ENCODE measurements around the gene SCUBE2. TPM values are rescaled to one million over a fixed set of nuclear protein-coding genes. Genes with fewer than 3 reads are reported as not detected.

The SCUBE2 gene
- total RNA-seq, 2 experiments from 2014 or later: not detected

DNA sequence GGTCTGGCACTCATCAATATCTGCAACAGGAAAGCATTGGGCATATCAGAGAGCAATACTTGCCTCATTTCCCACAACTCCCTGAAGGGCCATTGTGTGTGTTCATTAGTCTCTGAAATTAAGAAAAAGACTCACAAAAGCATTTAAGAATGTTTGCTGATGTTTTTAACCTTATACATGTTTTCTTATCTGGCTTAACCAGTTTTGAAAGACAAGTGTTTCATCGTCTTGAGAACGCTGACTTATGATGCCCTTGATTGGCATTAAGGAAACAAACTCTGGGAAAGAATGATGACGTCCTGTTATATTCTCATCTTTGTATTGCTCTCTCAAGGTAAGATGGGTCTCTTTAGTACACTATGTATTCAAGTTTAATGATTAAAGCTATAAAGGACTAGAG lies 32.0 kb downstream of the SCUBE2 start:
- H3K4me3 Mint-ChIP-seq: no peak overlapping the region
- H3K27ac Mint-ChIP-seq: no peak overlapping the region
- H3K9me3 Mint-ChIP-seq (ENCODE audit: low read depth): no peaks in the 10 kb centered on the region
- intact Hi-C loops (cut with DNase I, micrococcal nuclease): no loop called here
- POLR2A ChIA-PET: interaction anchor here (0.6 kb wide), 1 partner anchor 16 kb away, joined by 9 read pairs; no protein-coding TSS in a partner anchor
- CTCF ChIA-PET: interaction anchor here (0.9 kb wide), 1 partner anchor 44 kb away, joined by 4 read pairs; no protein-coding TSS in a partner anchor
- ATAC-seq (no peak), DNase-seq (no peak)
- peaks cover 25% of the 10 kb centered on the region for H3K27me3 Mint-ChIP-seq
- peaks cover 13% of the 10 kb centered on the region for H3K4me1 Mint-ChIP-seq
- no peaks in the 10 kb centered on the region for H3K36me3 Mint-ChIP-seq (ENCODE audit: low read depth)

DNA sequence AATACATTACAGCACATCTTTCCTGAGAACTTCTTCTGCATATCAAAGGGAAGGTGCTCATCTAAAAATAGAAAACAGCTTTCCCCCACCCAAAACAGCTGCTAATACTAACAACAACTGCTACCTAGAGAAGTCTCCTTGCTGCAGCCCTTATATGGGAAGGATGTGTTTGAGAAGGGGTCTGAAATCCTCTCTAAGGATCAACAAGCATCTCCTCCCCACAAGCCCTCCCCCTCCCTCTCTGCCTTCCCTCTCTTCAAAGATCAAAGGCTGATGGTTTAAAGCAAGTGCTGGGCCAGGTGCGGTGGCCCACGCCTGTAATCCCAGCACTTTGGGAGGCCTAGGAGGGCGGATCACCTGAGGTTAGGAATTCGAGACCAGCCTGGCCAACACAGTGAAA lies 33.5 kb downstream of the SCUBE2 start:
- ChIA-PET CTCF (interaction anchor here (0.7 to 1.2 kb wide), 3 partner anchors 8 to 52 kb away, joined by 3 read pairs; no protein-coding TSS in a partner anchor), POLR2A (no interaction called here)
- no peaks in the 10 kb centered on the region for H3K36me3 Mint-ChIP-seq (ENCODE audit: low read depth)
- intact Hi-C loops (cut with DNase I, micrococcal nuclease): no loop called here
- peaks cover 13% of the 10 kb centered on the region for H3K4me1 Mint-ChIP-seq
- DNase-seq (no peak), ATAC-seq (no peak)
- no peak overlapping the region for H3K27ac Mint-ChIP-seq
- H3K4me3 Mint-ChIP-seq: no peak overlapping the region
- H3K9me3 Mint-ChIP-seq (ENCODE audit: low read depth): no peaks in the 10 kb centered on the region
- peaks cover 22% of the 10 kb centered on the region for H3K27me3 Mint-ChIP-seq

DNA sequence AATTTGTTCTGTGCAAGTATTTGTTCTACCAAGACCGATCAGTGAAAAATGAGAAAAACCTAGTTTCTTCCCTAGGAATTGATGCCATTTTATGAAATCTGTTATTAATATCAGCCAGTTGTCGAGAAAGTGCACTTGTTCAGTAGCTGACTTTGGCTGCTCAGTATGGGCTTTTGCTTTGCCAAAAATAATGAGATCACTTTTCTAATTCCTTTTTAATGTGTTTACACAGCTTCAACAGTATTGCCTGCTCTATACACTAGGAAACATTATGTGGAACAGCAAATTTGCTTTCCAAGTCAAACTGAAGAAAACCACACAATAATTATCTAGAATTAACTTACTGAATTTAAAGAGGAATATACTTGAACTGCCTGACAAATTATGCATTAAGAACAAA lies 34.4 kb downstream of the SCUBE2 start:
- no peaks in the 10 kb centered on the region for H3K36me3 Mint-ChIP-seq (ENCODE audit: low read depth)
- POLR2A ChIA-PET: no interaction called here
- DNase-seq: no peak
- CTCF ChIA-PET: no interaction called here
- no peaks in the 10 kb centered on the region for H3K9me3 Mint-ChIP-seq (ENCODE audit: low read depth)
- no peak overlapping the region for H3K4me3 Mint-ChIP-seq
- ATAC-seq: no peak
- H3K27ac Mint-ChIP-seq: no peak overlapping the region
- H3K27me3 Mint-ChIP-seq: peaks cover 15% of the 10 kb centered on the region
- intact Hi-C loops (cut with DNase I, micrococcal nuclease): no loop called here
- peaks cover 13% of the 10 kb centered on the region for H3K4me1 Mint-ChIP-seq

DNA sequence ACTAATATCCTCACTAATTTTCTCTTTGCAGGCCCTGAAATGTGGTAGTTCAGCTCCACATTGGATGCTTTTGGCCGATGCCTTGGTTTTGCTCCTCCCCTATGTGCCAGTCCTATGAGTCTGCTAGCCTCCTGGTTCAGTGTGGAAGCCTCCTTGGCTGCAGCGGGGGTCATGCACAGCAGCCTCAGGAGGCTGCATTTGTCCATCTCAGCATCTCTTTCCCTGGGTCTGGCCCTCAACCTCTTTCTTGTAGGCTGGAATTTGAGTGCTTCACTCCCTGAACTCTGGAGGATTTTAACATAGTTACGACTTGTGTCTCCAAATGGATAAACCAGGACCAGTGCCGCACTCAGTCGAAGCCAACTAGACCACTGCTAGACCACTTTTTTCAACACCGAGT lies 34.9 kb downstream of the SCUBE2 start:
- DNase-seq: no peak
- CTCF ChIA-PET: interaction anchor here (0.6 kb wide), 1 partner anchor 353 kb away, joined by 3 read pairs; no protein-coding TSS in a partner anchor
- POLR2A ChIA-PET: no interaction called here

DNA sequence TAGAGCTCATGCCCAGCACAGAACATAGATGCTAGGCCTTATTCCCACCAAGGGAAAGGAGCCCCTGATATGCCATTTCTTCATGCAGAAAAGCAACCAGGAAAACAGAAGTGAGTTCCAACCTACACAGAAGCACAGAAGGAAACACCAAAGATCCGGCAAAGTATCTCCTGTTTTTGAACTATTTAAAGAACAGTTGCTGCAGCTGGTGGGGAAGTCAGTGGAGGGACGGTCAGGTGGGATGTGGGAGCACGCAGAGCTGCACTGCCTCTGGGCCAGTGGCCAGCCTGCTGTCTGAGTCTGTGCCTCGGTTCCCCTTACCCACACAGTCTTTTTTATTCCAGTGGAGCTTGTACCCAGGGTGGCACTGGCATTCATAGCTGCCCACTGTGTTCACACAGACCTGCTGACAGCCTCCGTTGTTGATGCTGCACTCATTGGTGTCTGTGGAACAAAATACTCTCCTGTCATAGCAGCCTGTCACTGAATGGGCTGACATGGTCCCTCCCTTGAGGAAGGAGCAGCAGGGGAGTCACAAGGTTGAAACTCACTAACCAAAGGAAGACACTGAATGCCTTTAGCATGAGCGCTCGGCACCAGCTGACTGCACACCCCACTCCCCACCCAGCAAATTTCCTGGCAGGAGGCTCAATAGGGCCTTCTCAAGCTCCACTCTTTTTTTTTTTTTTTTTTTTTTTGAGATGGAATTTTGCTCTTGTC lies 37.9 kb downstream of the SCUBE2 start:
- ATAC-seq: no peak
- intact Hi-C loops (cut with DNase I, micrococcal nuclease): no loop called here
- H3K4me1 Mint-ChIP-seq: no peaks in the 10 kb centered on the region
- H3K4me3 Mint-ChIP-seq: no peak overlapping the region
- no peak overlapping the region for H3K27ac Mint-ChIP-seq
- H3K9me3 Mint-ChIP-seq (ENCODE audit: low read depth): no peaks in the 10 kb centered on the region
- no peak for DNase-seq
- ChIA-PET POLR2A (no interaction called here), CTCF (no interaction called here)
- peaks cover 3% of the 10 kb centered on the region for H3K27me3 Mint-ChIP-seq
- H3K36me3 Mint-ChIP-seq (ENCODE audit: low read depth): no peaks in the 10 kb centered on the region

More for the DNA sequence above, 34.9 kb downstream of the SCUBE2 start:
- Mint-ChIP-seq H3K9me3 (ENCODE audit: low read depth) (no peaks in the 10 kb centered on the region), H3K4me3 (no peak overlapping the region), H3K36me3 (ENCODE audit: low read depth) (no peaks in the 10 kb centered on the region), H3K27me3 (peaks cover 13% of the 10 kb centered on the region), H3K27ac (no peak overlapping the region), H3K4me1 (peaks cover 13% of the 10 kb centered on the region)
- ATAC-seq: no peak
- intact Hi-C loops (cut with DNase I, micrococcal nuclease): no loop called here

DNA sequence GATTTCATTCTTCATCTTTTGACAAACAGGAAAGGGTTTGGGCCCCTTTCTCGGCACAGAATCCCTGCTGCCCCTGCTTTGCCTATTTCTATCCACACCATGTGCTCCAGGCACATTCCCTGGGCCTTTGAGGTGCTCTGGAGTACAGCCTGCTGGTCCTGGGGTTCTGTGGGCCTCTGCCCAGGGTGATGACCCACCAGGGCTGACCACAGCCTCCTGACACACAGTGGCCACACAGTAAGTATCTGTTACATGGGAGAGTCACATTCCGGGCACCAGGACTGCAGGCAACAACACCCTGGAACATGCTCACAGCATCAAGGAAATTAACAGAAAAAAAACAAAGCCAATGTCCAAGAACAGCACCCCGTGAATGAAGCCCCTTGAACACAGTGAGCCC lies 39.1 kb downstream of the SCUBE2 start:
- ATAC-seq: no peak
- POLR2A ChIA-PET: no interaction called here

DNA sequence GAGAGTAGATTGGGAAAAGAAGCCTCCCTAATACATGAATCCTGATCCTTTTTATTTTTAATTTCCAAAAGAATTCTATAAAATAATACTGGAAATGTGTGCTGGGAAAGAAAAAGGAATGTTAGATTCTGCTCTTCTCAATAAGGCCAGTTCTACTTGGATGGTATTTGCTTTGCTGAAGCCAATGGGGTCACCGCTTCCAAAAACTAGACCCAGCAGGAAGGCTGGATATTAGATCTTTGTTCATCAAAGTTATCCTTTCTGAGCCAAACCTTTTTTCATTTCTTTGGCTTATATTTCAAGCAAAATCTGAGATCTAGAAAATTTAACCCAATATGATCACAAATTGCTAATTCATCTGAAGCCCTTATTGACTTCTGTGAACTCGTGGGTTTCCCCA lies 41.4 kb downstream of the SCUBE2 start:
- POLR2A ChIA-PET: no interaction called here
- DNase-seq (no peak), ATAC-seq (no peak)
- H3K27me3 Mint-ChIP-seq: no peaks in the 10 kb centered on the region
- H3K4me3 Mint-ChIP-seq: no peak overlapping the region
- no peaks in the 10 kb centered on the region for H3K4me1 Mint-ChIP-seq
- no peak overlapping the region for H3K27ac Mint-ChIP-seq
- CTCF ChIA-PET: interaction anchor here (0.6 to 1.4 kb wide), 3 partner anchors 9 to 574 kb away, joined by 3 read pairs; no protein-coding TSS in a partner anchor
- no peaks in the 10 kb centered on the region for H3K36me3 Mint-ChIP-seq (ENCODE audit: low read depth)
- H3K9me3 Mint-ChIP-seq (ENCODE audit: low read depth): no peaks in the 10 kb centered on the region
- intact Hi-C loops (cut with DNase I, micrococcal nuclease): no loop called here

More for the DNA sequence above, 39.1 kb downstream of the SCUBE2 start:
- Mint-ChIP-seq H3K36me3 (ENCODE audit: low read depth) (no peaks in the 10 kb centered on the region), H3K4me3 (no peak overlapping the region), H3K27ac (no peak overlapping the region), H3K9me3 (ENCODE audit: low read depth) (no peaks in the 10 kb centered on the region), H3K27me3 (peaks cover 3% of the 10 kb centered on the region), H3K4me1 (no peaks in the 10 kb centered on the region)
- CTCF ChIA-PET: interaction anchor here (0.6 to 1.1 kb wide), 2 partner anchors 34 to 98 kb away, joined by 3 to 5 read pairs; no protein-coding TSS in a partner anchor
- intact Hi-C loops (cut with DNase I, micrococcal nuclease): no loop called here
- no peak for DNase-seq

DNA sequence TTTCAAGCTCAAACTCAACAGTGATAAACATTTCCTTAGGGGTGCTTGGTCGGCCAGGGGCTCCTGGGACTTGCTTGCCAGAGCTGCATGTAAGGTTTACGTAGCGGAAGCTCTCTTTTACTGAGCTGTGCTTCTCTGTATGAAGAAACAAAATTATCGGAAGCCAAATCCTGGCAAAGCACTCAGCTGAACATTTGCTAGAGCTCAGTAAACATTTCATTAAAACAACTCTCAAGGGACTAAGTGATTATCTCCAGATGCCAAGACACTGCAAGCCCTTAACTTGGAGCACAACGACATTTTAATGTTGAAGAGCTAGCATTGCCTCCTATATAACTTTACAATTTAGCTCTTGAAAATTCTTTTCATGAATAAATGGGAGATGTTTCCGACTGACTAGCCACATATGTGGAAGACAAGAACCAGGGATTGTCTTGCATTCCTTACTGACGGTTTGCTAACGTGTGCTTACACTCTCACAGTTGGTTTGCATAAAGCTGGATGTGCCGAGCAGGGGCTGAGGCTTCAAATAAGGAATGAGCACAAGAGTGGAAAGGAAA lies 43.4 kb downstream of the SCUBE2 start:
- DNase-seq (no peak), ATAC-seq (no peak)
- Mint-ChIP-seq H3K27me3 (no peaks in the 10 kb centered on the region), H3K4me3 (no peak overlapping the region), H3K9me3 (ENCODE audit: low read depth) (no peaks in the 10 kb centered on the region), H3K36me3 (ENCODE audit: low read depth) (no peaks in the 10 kb centered on the region), H3K4me1 (no peaks in the 10 kb centered on the region), H3K27ac (no peak overlapping the region)
- CTCF ChIA-PET: interaction anchor here (0.5 to 2.1 kb wide), 4 partner anchors 32 to 458 kb away, joined by 3 to 8 read pairs (median 4); no protein-coding TSS in a partner anchor
- POLR2A ChIA-PET: no interaction called here
- intact Hi-C loops (cut with DNase I, micrococcal nuclease): no loop called here

DNA sequence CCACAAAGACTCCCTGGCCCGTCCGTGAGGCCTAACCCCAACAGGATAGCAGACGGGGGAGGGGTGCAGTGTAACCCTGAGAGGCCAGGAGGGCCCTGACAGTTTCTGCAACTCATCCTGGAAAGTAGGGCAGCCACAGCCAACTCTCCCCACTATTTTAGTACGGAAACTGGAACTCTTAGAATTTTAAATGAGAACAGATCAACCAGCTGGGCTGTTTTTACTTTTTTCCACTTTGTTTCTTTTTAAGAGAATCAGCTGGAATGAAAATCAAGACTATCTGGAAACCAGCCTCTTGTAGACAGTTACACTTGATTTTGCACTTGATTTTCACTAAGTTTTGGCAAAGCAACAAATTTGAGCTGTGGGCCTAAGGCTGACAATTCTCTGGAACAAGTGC lies 44.9 kb downstream of the SCUBE2 start:
- H3K9me3 Mint-ChIP-seq (ENCODE audit: low read depth): no peaks in the 10 kb centered on the region
- ATAC-seq: no peak
- no peaks in the 10 kb centered on the region for H3K27me3 Mint-ChIP-seq
- ChIA-PET CTCF (interaction anchor here (0.7 to 2.1 kb wide), 3 partner anchors 31 to 91 kb away, joined by 3 to 8 read pairs (median 6); no protein-coding TSS in a partner anchor), POLR2A (no interaction called here)
- intact Hi-C loops (cut with DNase I, micrococcal nuclease): no loop called here
- H3K36me3 Mint-ChIP-seq (ENCODE audit: low read depth): no peaks in the 10 kb centered on the region
- no peak for DNase-seq
- no peak overlapping the region for H3K27ac Mint-ChIP-seq
- H3K4me3 Mint-ChIP-seq: no peak overlapping the region
- H3K4me1 Mint-ChIP-seq: no peaks in the 10 kb centered on the region

DNA sequence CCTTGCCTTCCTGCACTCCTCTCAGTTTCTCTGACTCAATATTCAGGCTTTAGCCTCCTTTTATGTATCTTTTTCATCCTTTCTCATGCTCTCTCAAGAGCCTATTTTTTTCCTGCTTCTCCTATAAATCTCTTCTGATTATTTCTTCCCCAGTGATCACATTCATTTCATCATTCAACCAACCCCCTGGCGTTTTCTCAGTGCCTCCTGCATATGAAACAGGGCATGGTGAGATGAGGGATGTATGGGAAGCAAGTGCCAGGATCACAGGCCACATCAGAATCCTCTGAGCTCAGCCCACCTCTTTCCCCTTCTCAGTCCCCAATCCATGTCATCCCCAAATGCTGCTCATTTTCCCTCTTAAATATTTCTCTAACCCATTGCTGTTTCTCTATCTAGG lies 48.9 kb downstream of the SCUBE2 start:
- no peak for ATAC-seq
- no peak for DNase-seq
- peaks cover 7% of the 10 kb centered on the region for H3K27me3 Mint-ChIP-seq
- no peak overlapping the region for H3K27ac Mint-ChIP-seq
- H3K4me3 Mint-ChIP-seq: no peak overlapping the region
- CTCF ChIA-PET: no interaction called here
- no peaks in the 10 kb centered on the region for H3K4me1 Mint-ChIP-seq
- intact Hi-C loops (cut with DNase I, micrococcal nuclease): no loop called here
- H3K36me3 Mint-ChIP-seq (ENCODE audit: low read depth): no peaks in the 10 kb centered on the region
- POLR2A ChIA-PET: no interaction called here
- H3K9me3 Mint-ChIP-seq (ENCODE audit: low read depth): no peaks in the 10 kb centered on the region

DNA sequence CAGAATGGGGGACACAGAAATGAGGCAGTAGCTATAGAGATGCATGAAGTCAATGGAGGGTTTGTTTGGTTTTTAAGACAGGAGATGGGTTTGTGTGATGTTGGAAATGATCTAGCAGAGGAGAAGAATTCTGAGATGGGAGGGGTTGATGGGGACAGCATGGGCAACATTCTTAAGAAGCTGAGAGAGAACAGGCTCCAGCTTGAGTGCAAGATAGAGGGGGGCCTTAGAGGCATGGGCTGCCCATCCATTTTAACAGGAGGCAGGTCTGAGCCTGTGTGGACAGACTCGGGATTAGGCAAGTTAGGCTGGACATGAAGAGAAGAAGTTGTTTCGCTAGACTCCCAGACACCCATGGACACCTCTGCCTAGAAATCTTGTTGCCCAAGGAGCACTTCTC lies 49.7 kb downstream of the SCUBE2 start:
- intact Hi-C loops (cut with DNase I, micrococcal nuclease): no loop called here
- H3K27ac Mint-ChIP-seq: no peak overlapping the region
- no peaks in the 10 kb centered on the region for H3K4me1 Mint-ChIP-seq
- H3K27me3 Mint-ChIP-seq: peaks cover 8% of the 10 kb centered on the region
- no peak for DNase-seq
- ATAC-seq: no peak
- ChIA-PET POLR2A (no interaction called here), CTCF (interaction anchor here (0.7 kb wide), 1 partner anchor 322 kb away, joined by 3 read pairs; no protein-coding TSS in a partner anchor)
- no peaks in the 10 kb centered on the region for H3K36me3 Mint-ChIP-seq (ENCODE audit: low read depth)
- no peak overlapping the region for H3K4me3 Mint-ChIP-seq
- H3K9me3 Mint-ChIP-seq (ENCODE audit: low read depth): no peaks in the 10 kb centered on the region

DNA sequence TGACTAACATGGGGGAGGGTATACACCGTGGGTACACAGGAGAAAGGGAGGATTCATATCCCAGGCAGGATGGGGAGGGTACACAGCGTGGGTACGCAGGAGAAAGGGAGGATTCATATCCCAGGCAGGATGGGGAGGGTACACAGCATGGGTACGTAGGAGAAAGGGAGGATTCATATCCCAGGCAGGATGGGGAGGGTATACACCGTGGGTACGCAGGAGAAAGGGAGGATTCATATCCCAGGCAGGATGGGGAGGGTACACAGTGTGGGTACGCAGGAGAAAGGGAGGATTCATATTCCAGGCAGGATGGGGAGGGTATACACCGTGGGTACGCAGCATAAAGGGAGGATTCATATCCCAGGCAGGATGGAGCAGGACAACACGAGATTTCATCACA lies 51.0 kb downstream of the SCUBE2 start:
- H3K9me3 Mint-ChIP-seq (ENCODE audit: low read depth): no peaks in the 10 kb centered on the region
- peaks cover 8% of the 10 kb centered on the region for H3K27me3 Mint-ChIP-seq
- H3K36me3 Mint-ChIP-seq (ENCODE audit: low read depth): no peaks in the 10 kb centered on the region
- intact Hi-C loops (cut with DNase I, micrococcal nuclease): no loop called here
- DNase-seq: no peak
- H3K4me3 Mint-ChIP-seq: no peak overlapping the region
- ChIA-PET CTCF (interaction anchor here (0.8 kb wide), 1 partner anchor 23 kb away, joined by 3 read pairs; no protein-coding TSS in a partner anchor), POLR2A (no interaction called here)
- ATAC-seq: no peak
- H3K4me1 Mint-ChIP-seq: no peaks in the 10 kb centered on the region
- H3K27ac Mint-ChIP-seq: no peak overlapping the region
